Stimulated activated effector memory CD8-positive, alpha-beta T cell treated with anti-CD3 and anti-CD28 coated beads, Interleukin-12 subunit alpha, Interleukin-12 subunit beta, amount 100 ng/mL, for 72 hours (primary cell): ENCODE results near the gene SERPINA5.
"Not testable (repeated sequence)": the region's sequence is repeated elsewhere in the genome, so short reads cannot be mapped to it uniquely, and the experiment has no call there.

Experiments
- ATAC-seq: fragments of 150-1000 bp; cut with Tn5 transposase; 2 replicates; pipeline ENCODE4 v1.10.0; 2021
- DNase-seq, 2 donors: peaks; one replicate each; pipeline ENCODE4 v3.0.0; 2021 to 2022; ENCODE audit warnings: low spot score in 2 of 2
- H3K27ac Mint-ChIP-seq: one replicate; pipeline ENCODE4 v1.8.0; 2022; ENCODE audit warnings: mild to moderate bottlenecking, mixed read lengths
- H3K36me3 Mint-ChIP-seq: one replicate; pipeline ENCODE4 v1.8.0; 2022; ENCODE audit warnings: mild to moderate bottlenecking, mixed read lengths
- H3K4me1 Mint-ChIP-seq: one replicate; pipeline ENCODE4 v1.8.0; 2022; ENCODE audit warnings: mixed read lengths
- H3K4me3 Mint-ChIP-seq: one replicate; pipeline ENCODE4 v1.8.0; 2022; ENCODE audit warnings: mild to moderate bottlenecking, mixed read lengths
- H3K9me3 Mint-ChIP-seq: one replicate; pipeline ENCODE4 v1.8.0; 2022; ENCODE audit warnings: mixed read lengths

The SERPINA5 gene

DNA sequence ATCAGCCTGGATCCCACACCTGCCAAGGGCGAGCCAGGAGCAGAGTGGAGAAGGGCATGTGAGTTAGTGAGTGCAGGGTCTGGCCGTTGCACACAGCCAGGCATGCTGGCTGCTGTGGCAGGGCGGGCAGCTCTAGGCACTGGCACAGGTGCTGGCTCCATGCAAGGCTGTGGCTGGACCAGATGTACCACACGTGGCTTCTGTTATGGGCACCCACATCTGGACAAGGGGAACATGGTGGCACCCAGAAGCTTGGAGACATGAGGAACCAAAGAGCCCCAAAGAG, 51.0 kb downstream of the SERPINA5 start:
- H3K4me1 Mint-ChIP-seq: no peaks in the 10 kb centered on the region
- no peak overlapping the region for H3K4me3 Mint-ChIP-seq
- H3K9me3 Mint-ChIP-seq: no peaks in the 10 kb centered on the region
- ATAC-seq (no peak), DNase-seq (no peak)
- H3K27ac Mint-ChIP-seq: no peak overlapping the region
- no peaks in the 10 kb centered on the region for H3K36me3 Mint-ChIP-seq

DNA sequence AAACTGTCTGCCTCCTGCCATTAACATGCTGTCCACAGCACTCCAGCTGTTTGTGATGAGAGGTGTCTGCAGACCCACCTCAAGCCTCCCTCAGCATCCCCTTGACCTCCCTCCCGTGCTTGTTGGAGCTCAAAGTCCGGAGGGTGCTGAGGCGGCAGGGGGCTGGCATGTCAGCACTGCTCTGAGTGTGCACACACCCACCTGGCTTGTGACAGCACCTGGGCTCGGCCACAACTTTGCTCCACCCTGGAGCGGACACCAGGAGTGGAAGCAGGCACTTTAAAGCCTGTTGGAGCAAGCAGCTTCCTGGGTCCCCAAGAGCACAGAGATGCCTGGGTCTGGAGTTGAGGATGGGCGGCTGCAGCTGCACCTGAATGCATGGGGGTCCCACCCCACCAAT, 51.9 kb downstream of the SERPINA5 start:
- Mint-ChIP-seq H3K4me1 (no peaks in the 10 kb centered on the region), H3K27ac (no peak overlapping the region), H3K36me3 (no peaks in the 10 kb centered on the region), H3K4me3 (no peak overlapping the region), H3K9me3 (no peaks in the 10 kb centered on the region)
- peak; percentile 6 for ATAC-seq
- DNase-seq: no peak

DNA sequence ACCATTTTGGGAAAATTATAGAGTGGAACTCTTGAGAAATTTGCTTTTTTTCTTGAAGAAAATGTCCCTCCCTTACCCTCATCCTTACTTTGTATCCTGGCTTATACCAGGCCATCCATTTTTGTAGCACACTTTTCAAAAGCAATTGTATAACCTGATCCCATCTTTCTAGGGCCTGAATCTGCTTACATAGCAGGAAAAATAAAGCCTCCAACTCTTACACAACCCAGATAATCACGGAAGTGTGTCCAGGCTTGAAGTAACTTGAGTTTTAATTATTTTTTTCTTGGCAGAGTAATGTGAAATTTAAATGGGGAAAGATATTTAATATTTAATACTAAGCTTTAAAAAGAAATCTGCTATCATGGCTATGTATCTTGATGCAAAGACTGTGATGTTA, 53.9 kb downstream of the SERPINA5 start:
- no peak overlapping the region for H3K27ac Mint-ChIP-seq
- no peak overlapping the region for H3K4me3 Mint-ChIP-seq

DNA sequence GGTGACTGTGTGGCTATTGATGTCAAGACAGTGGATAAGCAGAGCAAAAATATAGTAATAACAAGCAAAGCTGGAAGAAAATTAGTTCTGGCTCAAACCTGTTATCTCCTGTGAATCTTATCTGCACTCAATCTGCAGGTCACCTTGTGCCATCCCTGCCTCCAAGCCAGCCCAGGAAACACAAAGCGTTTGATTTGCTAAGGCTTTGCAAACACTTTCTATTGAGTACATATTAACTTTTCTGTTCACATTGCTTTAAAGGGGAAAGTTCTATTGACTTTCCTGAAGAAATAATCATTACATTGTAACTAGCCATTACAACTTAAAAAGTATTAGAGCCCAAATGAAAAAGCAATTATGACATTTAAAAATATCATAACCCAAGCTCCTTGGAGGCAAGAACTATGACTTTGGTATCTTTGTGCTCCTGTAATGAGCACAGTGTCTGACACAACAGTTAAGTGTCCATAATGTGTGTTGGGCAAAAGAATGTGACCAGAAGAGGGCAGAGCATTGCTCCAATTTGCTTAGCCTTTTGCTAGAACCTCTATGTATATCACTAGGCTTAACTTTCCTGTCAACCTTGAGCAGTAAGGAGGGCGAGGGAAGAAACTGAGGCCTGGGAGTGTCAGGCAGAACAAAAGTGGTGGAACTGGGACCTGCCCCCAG, 55.7 kb downstream of the SERPINA5 start:
- Mint-ChIP-seq H3K4me1 (no peaks in the 10 kb centered on the region), H3K4me3 (no peak overlapping the region), H3K9me3 (no peaks in the 10 kb centered on the region), H3K27ac (no peak overlapping the region), H3K36me3 (no peaks in the 10 kb centered on the region)
- DNase-seq: no peak
- no peak for ATAC-seq

More for the DNA sequence above, 53.9 kb downstream of the SERPINA5 start:
- ATAC-seq (no peak), DNase-seq (no peak)
- no peaks in the 10 kb centered on the region for H3K9me3 Mint-ChIP-seq
- no peaks in the 10 kb centered on the region for H3K36me3 Mint-ChIP-seq
- H3K4me1 Mint-ChIP-seq: no peaks in the 10 kb centered on the region

DNA sequence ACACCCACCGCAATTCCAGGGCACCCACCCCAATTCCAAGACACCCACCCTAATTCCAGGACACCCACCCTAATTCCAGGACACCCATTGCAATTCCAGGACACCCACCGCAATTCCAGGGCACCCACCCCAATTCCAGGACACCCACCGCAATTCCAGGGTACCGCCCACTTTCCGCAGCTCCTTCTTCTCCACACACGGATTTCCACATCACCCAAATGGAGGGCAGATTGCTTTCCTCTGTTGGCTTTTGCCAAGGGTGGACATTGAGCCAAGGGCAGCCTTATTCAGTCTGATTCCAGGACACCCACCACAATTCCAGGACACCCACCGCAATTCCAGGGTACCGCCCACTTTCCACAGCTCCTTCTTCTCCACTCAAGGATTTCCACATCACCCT, 56.6 kb downstream of the SERPINA5 start:
- not testable (repeated sequence) for H3K4me1 Mint-ChIP-seq, H3K36me3 Mint-ChIP-seq, DNase-seq, H3K4me3 Mint-ChIP-seq, H3K27ac Mint-ChIP-seq, ATAC-seq, H3K9me3 Mint-ChIP-seq

DNA sequence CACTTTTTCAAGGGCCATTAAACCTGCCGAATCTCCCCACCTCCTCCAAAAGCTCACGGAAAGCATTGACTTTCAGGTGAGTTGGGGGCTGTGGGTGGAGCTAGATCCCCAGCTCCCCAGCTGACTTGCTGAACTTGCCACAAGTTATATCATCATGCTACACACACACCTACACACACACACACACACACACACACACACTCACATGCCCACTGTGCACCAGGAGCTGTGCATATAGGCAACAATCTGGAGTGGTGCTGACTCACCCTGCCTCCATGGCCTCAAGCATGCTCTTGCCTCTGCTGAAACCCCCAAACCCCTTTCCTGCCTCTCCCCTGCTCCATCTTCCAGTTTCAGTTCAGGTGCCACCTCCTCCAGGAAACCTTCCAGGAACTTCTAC, 57.1 kb downstream of the SERPINA5 start:
- H3K9me3 Mint-ChIP-seq: no peaks in the 10 kb centered on the region
- H3K4me1 Mint-ChIP-seq: no peaks in the 10 kb centered on the region
- no peak overlapping the region for H3K4me3 Mint-ChIP-seq
- ATAC-seq (no peak), DNase-seq (no peak)
- no peaks in the 10 kb centered on the region for H3K36me3 Mint-ChIP-seq
- no peak overlapping the region for H3K27ac Mint-ChIP-seq

DNA sequence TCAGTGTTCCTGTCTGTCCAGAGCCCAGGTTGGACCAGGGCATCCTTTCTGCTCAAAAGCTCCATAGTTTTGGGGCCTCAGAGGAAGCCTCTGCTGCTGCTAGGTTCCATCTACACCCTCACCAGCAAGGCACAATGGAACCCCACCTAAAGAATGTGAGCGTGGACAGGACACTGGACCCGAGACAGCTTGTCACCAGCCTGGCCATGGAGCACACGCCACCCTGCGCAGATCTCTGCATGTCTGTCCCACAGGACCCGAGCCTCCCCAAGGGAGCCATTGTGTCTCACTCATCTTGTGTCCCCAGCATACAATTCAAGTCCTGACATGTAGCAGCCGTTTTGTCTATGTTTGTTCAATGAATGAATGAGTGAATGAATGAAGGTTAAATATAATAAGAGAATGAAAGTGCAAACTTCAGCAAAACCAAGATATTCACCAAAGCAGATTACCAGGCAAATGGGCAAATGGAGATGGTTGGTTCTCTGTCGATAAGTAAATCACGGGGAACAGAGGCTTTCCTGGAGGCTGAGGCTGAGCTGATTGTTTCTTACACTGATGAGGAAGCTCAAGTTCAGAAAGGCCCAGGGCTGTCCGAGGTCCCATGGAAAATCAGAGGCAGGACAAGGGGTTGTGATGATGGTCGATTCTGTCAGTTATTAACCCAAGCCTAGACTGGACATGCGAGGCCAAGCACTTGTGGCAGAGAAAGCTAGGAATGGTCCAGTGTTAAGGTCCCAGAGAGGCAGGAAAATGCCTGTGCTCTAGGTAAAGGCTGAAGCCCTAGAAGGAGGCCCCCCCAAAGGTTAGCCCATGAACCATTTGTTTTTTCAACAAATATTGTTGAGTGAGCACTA, 58.0 kb downstream of the SERPINA5 start:
- no peak for ATAC-seq
- H3K9me3 Mint-ChIP-seq: no peaks in the 10 kb centered on the region
- no peaks in the 10 kb centered on the region for H3K36me3 Mint-ChIP-seq
- no peak overlapping the region for H3K27ac Mint-ChIP-seq
- no peak for DNase-seq
- H3K4me3 Mint-ChIP-seq: no peak overlapping the region
- no peaks in the 10 kb centered on the region for H3K4me1 Mint-ChIP-seq

DNA sequence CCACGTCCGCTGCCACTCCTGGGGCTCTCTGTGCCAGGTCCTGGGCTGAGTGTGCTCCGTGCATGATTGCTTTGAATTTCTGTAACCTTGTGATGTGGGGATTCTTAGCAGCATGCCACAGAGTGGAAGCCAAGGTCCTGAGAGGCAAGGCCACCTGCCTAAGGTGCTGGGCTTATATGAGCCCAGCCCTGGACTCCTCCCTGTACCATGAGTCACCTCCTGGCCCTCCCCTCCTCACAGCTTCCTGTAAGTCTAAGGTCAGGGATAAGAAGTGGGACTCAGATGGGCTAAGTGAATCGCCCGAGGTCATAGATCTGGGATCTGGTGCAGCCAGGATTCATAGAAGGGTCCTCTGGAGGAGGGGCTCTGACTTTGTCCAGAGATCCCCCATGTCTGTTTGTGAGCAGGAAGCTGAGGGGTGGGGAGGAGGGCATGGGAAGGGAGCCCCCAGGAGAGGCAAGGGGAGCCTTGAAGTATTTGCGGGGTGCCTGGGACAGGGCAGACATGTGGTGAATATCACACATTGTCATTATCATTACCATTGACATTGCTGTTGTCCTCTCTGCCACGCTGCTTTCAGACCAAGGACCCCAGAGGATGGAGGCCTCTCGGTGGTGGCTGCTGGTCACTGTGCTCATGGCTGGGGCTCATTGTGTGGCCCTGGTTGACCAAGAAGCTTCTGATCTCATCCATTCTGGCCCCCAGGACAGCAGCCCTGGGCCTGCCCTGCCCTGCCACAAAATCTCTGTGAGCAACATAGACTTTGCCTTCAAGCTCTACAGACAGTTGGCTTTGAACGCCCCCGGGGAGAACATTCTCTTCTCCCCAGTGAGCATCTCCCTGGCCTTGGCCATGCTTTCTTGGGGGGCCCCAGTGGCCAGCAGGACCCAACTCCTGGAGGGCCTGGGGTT, 59.8 kb downstream of the SERPINA5 start:
- H3K36me3 Mint-ChIP-seq: no peaks in the 10 kb centered on the region
- no peak overlapping the region for H3K27ac Mint-ChIP-seq
- H3K4me1 Mint-ChIP-seq: no peaks in the 10 kb centered on the region
- H3K9me3 Mint-ChIP-seq: no peaks in the 10 kb centered on the region
- ATAC-seq (no peak), DNase-seq (no peak)
- H3K4me3 Mint-ChIP-seq: no peak overlapping the region

DNA sequence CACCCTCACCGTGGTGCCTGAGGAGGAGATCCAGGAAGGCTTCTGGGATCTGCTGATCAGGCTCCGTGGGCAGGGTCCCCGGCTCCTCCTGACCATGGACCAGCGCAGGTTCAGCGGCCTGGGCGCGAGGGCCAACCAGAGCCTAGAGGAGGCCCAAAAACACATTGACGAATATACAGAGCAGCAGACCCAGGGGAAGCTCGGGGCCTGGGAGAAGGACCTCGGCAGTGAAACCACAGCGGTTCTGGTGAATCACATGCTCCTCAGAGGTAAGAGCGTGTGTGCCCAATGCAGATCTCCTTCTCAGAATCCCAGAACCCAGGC, 60.4 kb downstream of the SERPINA5 start:
- no peak overlapping the region for H3K27ac Mint-ChIP-seq
- no peak for DNase-seq
- H3K4me3 Mint-ChIP-seq: no peak overlapping the region
- H3K9me3 Mint-ChIP-seq: no peaks in the 10 kb centered on the region
- ATAC-seq: no peak
- no peaks in the 10 kb centered on the region for H3K4me1 Mint-ChIP-seq
- H3K36me3 Mint-ChIP-seq: no peaks in the 10 kb centered on the region
